HG02623 (cell line): ENCODE data around the gene CENPP.
"Not testable (repeated sequence)": the region's sequence is repeated elsewhere in the genome, so short reads cannot be mapped to it uniquely, and the experiment has no call there.

Source experiments
- ATAC-seq: cut with Tn5 transposase; IDR thresholded peaks from one replicate; pipeline ENCODE4 v1.9.1; 2021; ENCODE audit warnings: moderate library complexity; ENCODE audit not compliant: unreplicated experiment

The CENPP gene

GRCh38 chr9:92377876-92378275 is 52.1 kb downstream of the CENPP start:
- ATAC-seq = no peak

GRCh38 chr9:92378865-92379560 is 53.3 kb downstream of the CENPP start:
- no peak for ATAC-seq

- no peak for ATAC-seq
These were observed 54.9 kb downstream of the CENPP start for GRCh38 chr9:92380603-92381002.

GRCh38 chr9:92381775-92382174 is 56.0 kb downstream of the CENPP start:
- ATAC-seq = no peak

- no peak for ATAC-seq
These were observed 58.6 kb downstream of the CENPP start for GRCh38 chr9:92384375-92384774.

DNA sequence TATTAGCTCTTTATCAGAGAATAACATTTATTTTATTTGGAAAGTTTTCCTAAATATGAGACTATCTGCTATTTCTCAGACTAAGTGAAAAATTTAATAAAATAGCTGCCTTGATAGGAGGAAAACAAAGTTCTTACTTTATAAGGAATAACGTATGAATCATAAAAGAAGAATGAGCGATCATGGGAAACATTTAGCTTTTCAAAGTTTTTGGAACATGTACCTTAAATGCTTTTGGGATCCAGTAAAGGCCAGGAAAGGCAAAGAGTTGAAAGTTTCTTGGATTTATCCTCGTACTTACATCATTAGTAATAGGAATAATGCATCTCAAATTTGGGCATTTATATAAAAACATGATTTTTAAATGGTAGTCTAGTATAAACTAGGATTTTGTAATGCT is 59.2 kb downstream of the CENPP start:
- ATAC-seq = no peak

DNA sequence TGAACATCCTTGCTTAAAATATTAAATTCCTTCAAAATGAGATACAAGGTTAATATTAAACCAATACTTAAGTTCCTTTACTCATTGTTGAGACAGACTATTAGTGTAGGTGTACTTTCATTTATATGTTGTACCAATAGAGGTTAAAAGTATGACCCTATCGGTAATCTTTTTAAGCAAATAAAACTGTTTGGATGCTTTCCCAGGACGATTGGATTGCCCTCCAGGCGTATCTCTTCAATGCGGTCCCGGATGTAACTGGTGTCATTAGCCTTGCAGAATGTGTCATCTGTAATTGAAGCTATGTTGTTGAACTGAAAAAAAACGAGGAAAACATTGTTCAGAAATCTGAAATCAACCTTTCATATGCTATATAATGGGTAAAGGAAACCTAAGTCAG is 59.7 kb downstream of the CENPP start:
- ATAC-seq = no peak

GRCh38 chr9:92385953-92386352 is 60.2 kb downstream of the CENPP start:
- no peak for ATAC-seq

GRCh38 chr9:92392690-92393089 is 66.9 kb downstream of the CENPP start:
- no peak for ATAC-seq

GRCh38 chr9:92393686-92394085 is 67.9 kb downstream of the CENPP start:
- no peak for ATAC-seq

GRCh38 chr9:92395617-92396016 is 69.9 kb downstream of the CENPP start:
- no peak for ATAC-seq

GRCh38 chr9:92397853-92398252 is 72.1 kb downstream of the CENPP start:
- no peak for ATAC-seq

GRCh38 chr9:92402360-92402759 is 76.6 kb downstream of the CENPP start:
- ATAC-seq = no peak

DNA sequence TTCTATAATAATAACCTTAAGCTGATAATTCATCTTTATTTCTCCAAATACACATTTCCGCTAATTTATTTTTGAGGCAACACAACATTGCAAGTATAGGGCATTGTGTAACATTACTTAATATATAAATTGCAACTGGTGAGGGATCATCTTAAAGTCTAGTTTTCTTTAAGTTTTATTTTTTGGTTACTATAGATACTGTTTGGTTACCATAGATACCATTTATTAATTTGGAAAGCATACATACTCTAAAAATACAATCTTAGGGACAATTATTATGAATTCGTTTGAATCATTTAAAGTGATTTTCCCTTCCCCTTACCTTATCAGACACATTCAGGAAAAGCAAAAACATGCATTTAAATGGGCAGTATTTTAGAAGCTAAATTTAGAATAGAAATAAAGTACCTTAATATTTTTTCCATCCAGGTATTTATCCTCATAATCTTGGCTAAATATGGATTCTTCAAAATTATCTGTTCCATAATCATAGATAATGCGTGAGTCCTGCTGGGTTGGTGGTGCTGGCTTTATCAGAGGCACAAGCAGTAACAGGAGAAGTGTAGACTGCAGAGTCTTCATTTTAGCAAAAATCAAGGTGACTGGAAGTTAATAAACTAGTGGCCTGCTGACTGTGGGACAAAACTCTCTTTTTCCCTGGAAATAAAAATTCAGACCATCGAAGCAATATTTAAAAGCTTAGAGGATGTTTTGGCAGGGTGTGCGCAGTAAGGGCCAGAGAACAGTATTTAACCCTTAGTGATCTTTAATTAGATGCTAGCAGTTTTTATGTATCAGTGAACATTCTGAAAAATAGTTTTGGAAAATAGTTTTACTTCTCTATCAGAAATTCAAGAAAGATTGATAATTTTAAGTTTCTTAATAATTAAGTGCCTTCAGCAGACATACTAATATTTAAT is 77.3 kb downstream of the CENPP start:
- ATAC-seq = no peak

DNA sequence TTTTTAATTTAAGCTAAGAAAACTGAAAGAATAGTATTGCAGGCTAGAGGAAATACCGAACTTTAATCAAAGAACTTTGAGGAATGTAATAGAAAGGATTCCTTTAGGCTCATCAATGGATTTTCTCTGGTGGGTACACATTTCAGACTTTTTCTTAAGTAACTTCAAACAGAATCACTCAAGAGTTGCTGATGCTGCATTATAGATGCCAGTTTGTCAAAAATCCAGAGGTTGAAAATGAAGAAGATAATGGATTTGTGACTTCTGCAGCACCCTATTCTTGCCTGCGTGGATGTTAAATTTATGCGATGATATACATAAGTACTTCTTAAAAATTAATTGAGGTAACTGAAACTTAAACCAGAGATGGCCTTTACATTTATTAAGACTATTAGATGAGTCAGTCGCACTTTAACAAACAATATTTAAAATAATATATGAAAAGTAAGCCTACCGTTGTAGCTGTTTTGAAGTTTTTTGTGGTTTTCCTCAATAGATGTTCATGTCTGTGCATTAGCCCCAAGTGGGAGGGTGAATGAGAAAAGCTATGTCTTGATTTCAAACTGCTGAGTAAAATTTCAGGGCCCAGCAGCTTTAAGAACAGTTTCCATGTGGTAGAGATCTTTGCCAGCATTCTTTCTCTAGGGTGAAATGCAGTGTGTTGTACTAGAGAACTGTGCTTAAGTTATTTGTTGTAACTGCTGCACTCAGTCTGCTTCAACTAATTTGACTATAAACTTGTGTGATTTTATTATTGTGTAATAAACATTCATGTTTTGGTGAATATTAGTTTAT is 78.5 kb downstream of the CENPP start, which contains the start of gene OGN:
OGN (minus strand) TSS at position 537 of the 795 bp plus-strand sequence. CDS start 1,171 bp downstream, outside the sequence.
- no peak for ATAC-seq

- no peak for ATAC-seq
These were observed 80.1 kb downstream of the CENPP start for GRCh38 chr9:92405818-92406217.

DNA sequence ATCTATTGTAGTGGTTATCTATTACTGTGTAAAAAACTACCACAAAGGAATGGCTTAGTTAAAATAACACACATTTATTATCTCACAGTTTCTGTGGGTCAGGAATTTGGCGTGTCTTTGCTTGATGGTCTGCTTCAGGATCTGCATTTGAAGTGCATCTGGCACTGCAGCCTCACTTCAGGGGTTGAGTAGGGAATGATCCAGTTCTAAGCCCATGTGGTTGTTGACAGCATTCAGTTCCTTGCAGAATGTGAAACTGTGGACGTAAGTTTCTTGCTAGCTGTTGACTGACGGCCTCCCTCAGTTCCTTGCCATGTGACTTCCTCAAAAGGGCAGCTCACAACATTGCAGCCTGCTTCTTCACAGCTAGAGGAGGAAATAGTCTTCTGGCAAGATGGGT is 80.7 kb downstream of the CENPP start:
- no peak for ATAC-seq

DNA sequence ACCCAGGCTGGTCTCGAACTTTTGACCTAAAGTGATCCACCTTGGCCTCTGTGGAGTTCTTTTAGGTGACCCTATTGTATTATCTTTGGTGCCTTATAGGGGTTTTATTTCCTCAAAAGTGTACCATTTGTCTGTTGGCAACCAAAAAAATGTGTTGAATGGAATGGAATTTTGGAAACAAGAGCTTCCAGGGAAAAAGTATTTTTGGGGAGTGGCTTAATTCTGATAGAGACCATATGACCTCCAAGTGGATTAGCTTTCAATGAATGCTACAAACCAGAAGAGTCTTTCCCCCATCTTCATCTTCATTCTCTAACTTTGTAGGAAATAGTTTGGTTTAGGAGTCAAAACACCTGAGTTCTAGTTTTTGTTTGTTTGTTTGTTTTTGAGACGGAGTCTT is 82.1 kb downstream of the CENPP start:
- ATAC-seq = no peak

- ATAC-seq = no peak
These were observed 83.2 kb downstream of the CENPP start for GRCh38 chr9:92408747-92409478.

DNA sequence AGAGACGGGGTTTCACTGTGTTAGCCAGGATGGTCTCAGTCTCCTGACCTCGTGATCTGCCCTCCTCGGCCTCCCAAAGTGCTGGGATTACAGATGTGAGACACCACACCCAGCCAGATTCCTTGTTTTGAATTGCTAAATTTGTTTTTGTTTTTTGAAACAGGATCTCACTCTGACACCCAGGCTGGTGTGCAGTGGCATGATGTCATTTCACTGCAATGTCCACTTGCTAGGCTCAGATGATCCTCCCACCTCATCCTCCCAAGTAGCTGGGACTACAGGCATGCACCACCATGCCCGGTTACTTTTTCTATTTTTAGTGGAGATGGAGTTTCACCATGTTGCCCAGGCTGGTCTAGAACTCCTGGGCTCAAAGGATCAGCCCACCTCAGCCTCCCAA is 85.4 kb downstream of the CENPP start:
- not testable (repeated sequence) for ATAC-seq

DNA sequence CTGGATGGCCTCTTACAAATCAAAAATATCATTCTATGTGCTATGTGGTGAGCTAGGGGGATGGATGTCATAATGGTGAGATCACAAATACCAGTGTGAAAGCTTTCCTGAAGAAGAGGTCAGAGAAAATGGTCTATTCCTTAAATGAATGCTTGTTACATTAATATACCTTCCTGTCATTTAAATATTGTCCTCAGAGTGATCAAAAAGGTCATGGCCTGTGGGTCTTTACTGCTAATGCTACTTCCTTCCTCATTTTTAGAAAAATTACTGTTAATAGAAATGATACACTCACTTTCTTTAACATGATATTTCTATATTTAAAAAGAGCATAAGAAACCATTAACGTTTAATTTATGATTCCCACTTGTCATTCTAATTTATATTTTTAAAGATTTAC is 88.8 kb downstream of the CENPP start:
- ATAC-seq = no peak
